GM19328 (cell line): ENCODE measurements around the gene PUM2.
"Not testable (repeated sequence)": the region's sequence is repeated elsewhere in the genome, so short reads cannot be mapped to it uniquely, and the experiment has no call there.

Experiments used
- ATAC-seq: cut with Tn5 transposase; IDR thresholded peaks from one replicate; pipeline ENCODE4 v1.9.1; 2021; ENCODE audit warnings: mild to moderate bottlenecking, moderate library complexity; ENCODE audit not compliant: unreplicated experiment

Gene PUM2

GRCh38 chr2:20350753-20351554, at the start of gene PUM2:
Gene PUM2 (minus strand): TSS chr2:20350844. CDS start chr2:20327360, 23,484 bp downstream.
- ATAC-seq, result peak; percentile 74

GRCh38 chr2:20400306-20400705, 49.7 kb upstream of the PUM2 start:
- ATAC-seq, result no peak

- ATAC-seq, result no peak
Observed at GRCh38 chr2:20398956-20399567, 48.4 kb upstream of the PUM2 start.

- no peak for ATAC-seq
Observed at GRCh38 chr2:20397811-20398447, 47.3 kb upstream of the PUM2 start.

- ATAC-seq, result no peak
Observed at GRCh38 chr2:20396356-20397000, 45.8 kb upstream of the PUM2 start.

- no peak for ATAC-seq
Observed at GRCh38 chr2:20393986-20394385, 43.3 kb upstream of the PUM2 start.

GRCh38 chr2:20391951-20392699, 41.5 kb upstream of the PUM2 start:
- ATAC-seq, result no peak

- no peak for ATAC-seq
Observed at GRCh38 chr2:20390524-20391123, 40.0 kb upstream of the PUM2 start.

- ATAC-seq, result no peak
Observed at GRCh38 chr2:20384953-20385352, 34.3 kb upstream of the PUM2 start.

GRCh38 chr2:20382965-20383810, 32.5 kb upstream of the PUM2 start:
- ATAC-seq, result no peak

- ATAC-seq, result no peak
Observed at GRCh38 chr2:20381457-20381856, 30.8 kb upstream of the PUM2 start.

GRCh38 chr2:20378891-20379519, 28.4 kb upstream of the PUM2 start:
- ATAC-seq, result no peak

GRCh38 chr2:20378341-20378740, 27.7 kb upstream of the PUM2 start:
- ATAC-seq, result no peak

GRCh38 chr2:20377741-20378140, 27.1 kb upstream of the PUM2 start:
- ATAC-seq, result no peak

- ATAC-seq, result not testable (repeated sequence)
Observed at GRCh38 chr2:20374982-20375381, 24.3 kb upstream of the PUM2 start.

GRCh38 chr2:20372896-20373640, 22.4 kb upstream of the PUM2 start:
- ATAC-seq, result no peak

GRCh38 chr2:20371323-20372025, 20.8 kb upstream of the PUM2 start:
- no peak for ATAC-seq

- no peak for ATAC-seq
Observed at GRCh38 chr2:20370191-20370590, 19.5 kb upstream of the PUM2 start.
